ENCODE data around the gene MESP2. TPM values are rescaled to one million over a fixed set of nuclear protein-coding genes. Genes with fewer than 3 reads are reported as not detected.
A peak's percentile ranks its signal among the peaks of the same experiment; 100 is the strongest.

The MESP2 gene
- total RNA-seq, 4 donors from 2014 or later: 1.1 TPM; not detected in 3

- Histone ChIP-seq H3K27me3 (no peaks in the 10 kb centered on the region), H3K9me3 (no peaks in the 10 kb centered on the region), H3K36me3 (peaks cover 78% of the 10 kb centered on the region), H3K4me3 (no peak overlapping the region), H3K4me1 (no peaks in the 10 kb centered on the region), H3K27ac (no peak overlapping the region)
- TF ChIP-seq POLR2A (IDR thresholded peaks at IDR 0.05): no peak
- no peak for TF ChIP-seq POLR2AphosphoS5 (IDR thresholded peaks at IDR 0.05)
- TF ChIP-seq EP300 (IDR thresholded peaks at IDR 0.05): no peak
- TF ChIP-seq CTCF (IDR thresholded peaks at IDR 0.05): no peak
- WGBS: 76% methylated on average over 16 of the region's 16 CpGs
- DNase-seq (ENCODE audit: low spot score in 2 of 2): peak in 1 of 2 donors; percentile 60
Observed at GRCh38 chr15:89802231-89802928, 26.2 kb downstream of the MESP2 start.

GRCh38 chr15:89802986-89803824, 27.1 kb downstream of the MESP2 start:
- TF ChIP-seq CTCF (IDR thresholded peaks at IDR 0.05) (no peak), POLR2AphosphoS5 (IDR thresholded peaks at IDR 0.05) (no peak), POLR2A (IDR thresholded peaks at IDR 0.05) (no peak), EP300 (IDR thresholded peaks at IDR 0.05) (no peak)
- H3K4me3 ChIP-seq: no peak overlapping the region
- H3K36me3 ChIP-seq: peaks cover 69% of the 10 kb centered on the region
- H3K27ac ChIP-seq: no peak overlapping the region
- H3K4me1 ChIP-seq: peaks cover 5% of the 10 kb centered on the region
- peak in 1 of 2 donors; percentile 50 for DNase-seq (ENCODE audit: low spot score in 2 of 2)
- 79% methylated on average over 8 of the region's 24 CpGs for WGBS
- H3K9me3 ChIP-seq: no peaks in the 10 kb centered on the region
- H3K27me3 ChIP-seq: no peaks in the 10 kb centered on the region

- Histone ChIP-seq H3K9me3 (no peaks in the 10 kb centered on the region), H3K27ac (no peak overlapping the region), H3K36me3 (peaks cover 62% of the 10 kb centered on the region), H3K4me3 (no peak overlapping the region), H3K4me1 (peaks cover 14% of the 10 kb centered on the region), H3K27me3 (no peaks in the 10 kb centered on the region)
- 94% methylated on average over 21 of the region's 29 CpGs for WGBS
- TF ChIP-seq POLR2AphosphoS5 (IDR thresholded peaks at IDR 0.05) (no peak), CTCF (IDR thresholded peaks at IDR 0.05) (no peak), EP300 (IDR thresholded peaks at IDR 0.05) (no peak), POLR2A (IDR thresholded peaks at IDR 0.05) (no peak)
- DNase-seq (ENCODE audit: low spot score in 2 of 2): peak in 1 of 2 donors; percentile 66
Observed at GRCh38 chr15:89803941-89804800, 28.0 kb downstream of the MESP2 start.

GRCh38 chr15:89805241-89806209, 29.4 kb downstream of the MESP2 start:
- Histone ChIP-seq H3K4me3 (no peak overlapping the region), H3K36me3 (peaks cover 52% of the 10 kb centered on the region), H3K4me1 (peaks cover 17% of the 10 kb centered on the region), H3K9me3 (no peaks in the 10 kb centered on the region), H3K27ac (no peak overlapping the region), H3K27me3 (no peaks in the 10 kb centered on the region)
- peak in 1 of 2 donors; percentile 51 for DNase-seq (ENCODE audit: low spot score in 2 of 2)
- no peak for TF ChIP-seq CTCF (IDR thresholded peaks at IDR 0.05)
- no peak for TF ChIP-seq EP300 (IDR thresholded peaks at IDR 0.05)
- TF ChIP-seq POLR2AphosphoS5 (IDR thresholded peaks at IDR 0.05): no peak
- no peak for TF ChIP-seq POLR2A (IDR thresholded peaks at IDR 0.05)
- WGBS: 90% methylated on average over 29 of the region's 29 CpGs
